Caco-2 (cell line): ENCODE results near the gene ZNF503. TPM values are rescaled to one million over a fixed set of nuclear protein-coding genes. Genes with fewer than 3 reads are reported as not detected.

Experiments
- BruUV-seq: library from RNA; stranded (reverse); fragments of 400-500 nt; replicated peaks from 2 replicates; lab custom pipeline; 2021; lab: Mats Ljungman, UMichigan
- CTCF ChIA-PET: fragments of 300-600 bp; sonication (Branson Sonifier 250); formaldehyde crosslinking; loops from one replicate; lab custom pipeline; 2022; ENCODE audit warnings: antibody characterized with exemption; lab: Charles Lee
- POLR2A ChIA-PET: fragments of 300-600 bp; sonication (Branson Sonifier 250); formaldehyde crosslinking; loops from one replicate; lab custom pipeline; 2022; ENCODE audit warnings: antibody characterized with exemption; lab: Charles Lee
- DNase-seq, 2 experiments: peaks; one replicate each; pipeline versions ENCODE4 v3.0.0 to v3.0.0-alpha.2; 2020 to 2022
- H3K27me3 ChIP-seq: replicated peaks from 2 replicates; pipeline ENCODE4 v1.6.0; 2011; ENCODE audit warnings: low read length; ENCODE audit not compliant: control insufficient read depth, insufficient read depth
- H3K36me3 ChIP-seq: 2 replicates; pipeline ENCODE4 v1.5.1; 2011; ENCODE audit warnings: low read length; ENCODE audit not compliant: control insufficient read depth, insufficient read depth
- H3K4me1 ChIP-seq: fragments of 250-450 bp; sonication (Bioruptor Pico); 2 replicates; pipeline ENCODE4 v1.5.1; 2020; ENCODE audit warnings: mild to moderate bottlenecking
- H3K4me3 ChIP-seq: 2 replicates; pipeline ENCODE4 v1.5.1; 2011; ENCODE audit warnings: low read depth, mild to moderate bottlenecking, control low read depth, low read length
- H3K9me3 ChIP-seq: fragments of 250-450 bp; sonication (Bioruptor Pico); 2 replicates; pipeline ENCODE4 v1.5.1; 2020; ENCODE audit warnings: mild to moderate bottlenecking, moderate library complexity
- H3K27ac Mint-ChIP-seq: one replicate; pipeline ENCODE4 v1.8.0; 2022; ENCODE audit warnings: mixed read lengths; ENCODE audit not compliant: unreplicated experiment
- H3K27me3 Mint-ChIP-seq: one replicate; pipeline ENCODE4 v1.8.0; 2022; ENCODE audit warnings: mixed read lengths; ENCODE audit not compliant: insufficient read depth, unreplicated experiment
- H3K36me3 Mint-ChIP-seq: one replicate; pipeline ENCODE4 v1.8.0; 2022; ENCODE audit warnings: mild to moderate bottlenecking, mixed read lengths; ENCODE audit not compliant: insufficient read depth, unreplicated experiment
- H3K4me1 Mint-ChIP-seq: one replicate; pipeline ENCODE4 v1.8.0; 2022; ENCODE audit warnings: low read depth, mixed read lengths; ENCODE audit not compliant: unreplicated experiment
- H3K4me3 Mint-ChIP-seq: one replicate; pipeline ENCODE4 v1.8.0; 2022; ENCODE audit warnings: mild to moderate bottlenecking, moderate library complexity, mixed read lengths; ENCODE audit not compliant: unreplicated experiment
- H3K9me3 Mint-ChIP-seq: one replicate; pipeline ENCODE4 v1.8.0; 2022; ENCODE audit warnings: mixed read lengths; ENCODE audit not compliant: unreplicated experiment
- CTCF ChIP-seq, 2 experiments: fragments of 200-600 bp in 1 of 2; IDR thresholded peaks; 1 replicate in 1 of 2; 2 replicates in 1 of 2; pipeline versions ENCODE4 v1.5.1 to v1.8.0; 2011 to 2022; ENCODE audit warnings: antibody characterized with exemption in 1 of 2, control low read depth in 1 of 2, inconsistent platforms in 1 of 2, low read depth in 1 of 2, low read length in 1 of 2, mild to moderate bottlenecking in 1 of 2, moderate library complexity in 1 of 2; ENCODE audit not compliant: insufficient read depth in 1 of 2, severe bottlenecking in 1 of 2, unreplicated experiment in 1 of 2
- intact Hi-C: fragments of 100-400 bp; cut with micrococcal nuclease; formaldehyde crosslinking; loops from one replicate; pipeline ENCODE4 v1.10.0; 2022; ENCODE audit not compliant: unreplicated experiment
- total RNA-seq: library from RNA; stranded (reverse); gene quantifications from 2 replicates; pipeline ENCODE4 v1.2.3, GENCODE V29; 2022

The ZNF503 gene
- total RNA-seq, 1 experiment from 2014 or later = 35.5 TPM

GRCh38 chr10:75358835-75359421, 42.6 kb downstream of the ZNF503 start:
- ChIA-PET POLR2A (interaction anchor here (0.8 kb wide), 1 partner anchor 43 kb away, joined by 3 read pairs; the partner anchor contains the start of gene ZNF503), CTCF (interaction anchor here (0.6 to 0.8 kb wide), 2 partner anchors 12 to 75 kb away, joined by 3 read pairs; no protein-coding TSS in a partner anchor)
- Histone ChIP-seq H3K4me1 (no peaks in the 10 kb centered on the region), H3K4me3 (no peak overlapping the region), H3K9me3 (no peaks in the 10 kb centered on the region), H3K36me3 (no peaks in the 10 kb centered on the region), H3K27me3 (no peaks in the 10 kb centered on the region)
- BruUV-seq = no TSS peak
- no peak for TF ChIP-seq CTCF (IDR thresholded peaks at IDR 0.05; ENCODE audit: insufficient read depth in 1 of 2, low read depth in 1 of 2, low read length in 1 of 2, severe bottlenecking in 1 of 2, unreplicated experiment in 1 of 2)
- Mint-ChIP-seq H3K4me3 (no peak overlapping the region), H3K9me3 (peaks cover 7% of the 10 kb centered on the region), H3K27ac (peak overlapping the region; percentile 87), H3K36me3 (no peaks in the 10 kb centered on the region), H3K4me1 (peaks cover 11% of the 10 kb centered on the region), H3K27me3 (no peaks in the 10 kb centered on the region)
- intact Hi-C loops = no loop called here
- peak in 1 of 2 experiments; percentile 37 for DNase-seq

- DNase-seq = no peak
- H3K27me3 ChIP-seq = no peaks in the 10 kb centered on the region
- no peaks in the 10 kb centered on the region for H3K4me1 ChIP-seq
- no peaks in the 10 kb centered on the region for H3K36me3 ChIP-seq
- H3K27me3 Mint-ChIP-seq = no peaks in the 10 kb centered on the region
- ChIA-PET POLR2A (no interaction called here), CTCF (no interaction called here)
- peaks cover 7% of the 10 kb centered on the region for H3K9me3 Mint-ChIP-seq
- no peak overlapping the region for H3K27ac Mint-ChIP-seq
- no TSS peak for BruUV-seq
- H3K4me3 ChIP-seq = no peak overlapping the region
- no peaks in the 10 kb centered on the region for H3K9me3 ChIP-seq
- no peak overlapping the region for H3K4me3 Mint-ChIP-seq
- intact Hi-C loops = no loop called here
- H3K36me3 Mint-ChIP-seq = no peaks in the 10 kb centered on the region
- no peak for TF ChIP-seq CTCF (IDR thresholded peaks at IDR 0.05; ENCODE audit: insufficient read depth in 1 of 2, low read depth in 1 of 2, low read length in 1 of 2, severe bottlenecking in 1 of 2, unreplicated experiment in 1 of 2)
- H3K4me1 Mint-ChIP-seq = peaks cover 11% of the 10 kb centered on the region
Observed at GRCh38 chr10:75358132-75358531, 43.4 kb downstream of the ZNF503 start.

GRCh38 chr10:75357500-75357899, 44.1 kb downstream of the ZNF503 start:
- no peak overlapping the region for H3K4me3 Mint-ChIP-seq
- no peak for TF ChIP-seq CTCF (IDR thresholded peaks at IDR 0.05; ENCODE audit: insufficient read depth in 1 of 2, low read depth in 1 of 2, low read length in 1 of 2, severe bottlenecking in 1 of 2, unreplicated experiment in 1 of 2)
- Histone ChIP-seq H3K9me3 (no peaks in the 10 kb centered on the region), H3K4me3 (no peak overlapping the region), H3K36me3 (no peaks in the 10 kb centered on the region), H3K4me1 (no peaks in the 10 kb centered on the region), H3K27me3 (no peaks in the 10 kb centered on the region)
- H3K27me3 Mint-ChIP-seq = no peaks in the 10 kb centered on the region
- POLR2A ChIA-PET = no interaction called here
- H3K27ac Mint-ChIP-seq = no peak overlapping the region
- no TSS peak for BruUV-seq
- no peaks in the 10 kb centered on the region for H3K36me3 Mint-ChIP-seq
- CTCF ChIA-PET = no interaction called here
- H3K4me1 Mint-ChIP-seq = peaks cover 11% of the 10 kb centered on the region
- DNase-seq = no peak
- peaks cover 7% of the 10 kb centered on the region for H3K9me3 Mint-ChIP-seq
- intact Hi-C loops = no loop called here
